Esophagus muscularis mucosa (tissue), 3 donors: ENCODE data around the gene CCL17.

ENCODE experiments used
- POLR2A ChIP-seq: fragments of 450-650 bp; IDR thresholded peaks from one replicate; pipeline ENCODE4 v1.6.1; 2017; ENCODE audit warnings: antibody characterized with exemption, moderate library complexity, mild to moderate bottlenecking, low read depth
- TF ChIP-seq, protein P1 (sequence below), 3 experiments: fragments of 200-600 bp in 2 of 3; fragments of 450-650 bp in 1 of 3; sonication (generic) in 2 of 3; IDR thresholded peaks; one replicate each; pipeline ENCODE4 v1.5.1; 2017 to 2019; ENCODE audit warnings: antibody characterized with exemption in 3 of 3, mild to moderate bottlenecking in 2 of 3, moderate library complexity in 1 of 3

DNA sequence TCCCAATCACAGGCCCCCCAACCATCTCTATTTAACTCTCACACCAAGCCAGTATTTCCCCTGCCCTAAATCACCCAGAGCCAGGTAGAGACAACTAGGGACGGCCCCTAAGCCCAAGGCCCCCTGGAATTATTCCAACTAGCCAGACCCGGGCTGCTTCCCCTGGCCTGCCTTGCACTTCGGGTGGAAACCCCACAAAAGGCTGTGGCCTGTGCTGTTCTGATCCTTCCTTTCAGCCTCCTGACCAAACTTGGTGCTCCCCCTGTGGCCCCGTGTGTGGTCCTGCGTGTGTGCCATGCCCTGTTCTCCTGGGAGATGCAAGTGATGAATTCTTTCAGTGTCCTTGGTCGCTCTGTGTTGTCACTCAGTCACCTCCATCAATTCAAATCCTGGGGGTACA is 14.9 kb downstream of the CCL17 start:
- TF ChIP-seq, protein P1, sequence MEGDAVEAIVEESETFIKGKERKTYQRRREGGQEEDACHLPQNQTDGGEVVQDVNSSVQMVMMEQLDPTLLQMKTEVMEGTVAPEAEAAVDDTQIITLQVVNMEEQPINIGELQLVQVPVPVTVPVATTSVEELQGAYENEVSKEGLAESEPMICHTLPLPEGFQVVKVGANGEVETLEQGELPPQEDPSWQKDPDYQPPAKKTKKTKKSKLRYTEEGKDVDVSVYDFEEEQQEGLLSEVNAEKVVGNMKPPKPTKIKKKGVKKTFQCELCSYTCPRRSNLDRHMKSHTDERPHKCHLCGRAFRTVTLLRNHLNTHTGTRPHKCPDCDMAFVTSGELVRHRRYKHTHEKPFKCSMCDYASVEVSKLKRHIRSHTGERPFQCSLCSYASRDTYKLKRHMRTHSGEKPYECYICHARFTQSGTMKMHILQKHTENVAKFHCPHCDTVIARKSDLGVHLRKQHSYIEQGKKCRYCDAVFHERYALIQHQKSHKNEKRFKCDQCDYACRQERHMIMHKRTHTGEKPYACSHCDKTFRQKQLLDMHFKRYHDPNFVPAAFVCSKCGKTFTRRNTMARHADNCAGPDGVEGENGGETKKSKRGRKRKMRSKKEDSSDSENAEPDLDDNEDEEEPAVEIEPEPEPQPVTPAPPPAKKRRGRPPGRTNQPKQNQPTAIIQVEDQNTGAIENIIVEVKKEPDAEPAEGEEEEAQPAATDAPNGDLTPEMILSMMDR (IDR thresholded peaks at IDR 0.05): no peak
- no peak for TF ChIP-seq POLR2A
